Natural killer cell (primary cell): ENCODE data around the gene TMEM171. TPM values are rescaled to one million over a fixed set of nuclear protein-coding genes. Genes with fewer than 3 reads are reported as not detected.

Source experiments
- ATAC-seq, 3 donors: fragments of 150-1000 bp in 2 of 3; fragments of 200-7000 bp in 1 of 3; cut with Tn5 transposase; 1 replicate in 1 of 3; 2 replicates in 2 of 3; pipeline ENCODE4 v1.10.0; 2021; ENCODE audit warnings: mild to moderate bottlenecking in 2 of 3, moderate library complexity in 2 of 3
- DNase-seq, 2 donors: peaks; one replicate each; pipeline versions ENCODE4 v3.0.0 to v3.0.0-alpha.2; 2013 to 2021; ENCODE audit warnings: mixed read lengths in 1 of 2
- H3K27ac ChIP-seq: one replicate; pipeline ENCODE4 v1.5.1; 2013; ENCODE audit warnings: mild to moderate bottlenecking, low read length
- H3K27me3 ChIP-seq: one replicate; pipeline ENCODE4 v1.6.1; 2013; ENCODE audit warnings: low read length; ENCODE audit not compliant: control insufficient read depth, insufficient read depth
- H3K36me3 ChIP-seq: one replicate; pipeline ENCODE4 v1.6.1; 2013; ENCODE audit warnings: low read length; ENCODE audit not compliant: control insufficient read depth, insufficient read depth
- H3K4me1 ChIP-seq: one replicate; pipeline ENCODE4 v1.6.1; 2013; ENCODE audit warnings: low read length; ENCODE audit not compliant: control insufficient read depth, insufficient read depth
- H3K4me3 ChIP-seq: one replicate; pipeline ENCODE4 v1.5.1; 2013; ENCODE audit warnings: low read length
- H3K9me3 ChIP-seq: one replicate; pipeline ENCODE4 v1.6.1; 2013; ENCODE audit warnings: low read length; ENCODE audit not compliant: control insufficient read depth, insufficient read depth
- H3K27ac Mint-ChIP-seq, 2 donors: one replicate each; pipeline ENCODE4 v1.8.0; 2022; ENCODE audit warnings: mild to moderate bottlenecking in 2 of 2, mixed read lengths in 2 of 2, moderate library complexity in 1 of 2
- H3K27me3 Mint-ChIP-seq, 2 donors: one replicate each; pipeline ENCODE4 v1.8.0; 2022; ENCODE audit warnings: low read depth in 2 of 2, mixed read lengths in 2 of 2
- H3K36me3 Mint-ChIP-seq: one replicate; pipeline ENCODE4 v1.8.0; 2022; ENCODE audit warnings: mixed read lengths
- H3K4me1 Mint-ChIP-seq, 2 donors: one replicate each; pipeline ENCODE4 v1.8.0; 2022; ENCODE audit warnings: mixed read lengths in 2 of 2
- H3K4me3 Mint-ChIP-seq: one replicate; pipeline ENCODE4 v1.8.0; 2022; ENCODE audit warnings: mild to moderate bottlenecking, moderate library complexity, mixed read lengths
- H3K9me3 Mint-ChIP-seq, 2 donors: one replicate each; pipeline ENCODE4 v1.8.0; 2022; ENCODE audit warnings: mixed read lengths in 2 of 2
- CTCF ChIP-seq: fragments of 200-600 bp; IDR thresholded peaks from one replicate; pipeline ENCODE4 v1.8.0; 2022; ENCODE audit warnings: antibody characterized with exemption
- WGBS: methylation state at CpG from one replicate; pipeline ENCODE4 v1.1.7; 2013; ENCODE audit warnings: missing lambda C conversion rate; ENCODE audit not compliant: insufficient coverage; 5-methylcytosine and 5-hydroxymethylcytosine counted together
- intact Hi-C: fragments of 100-400 bp; cut with micrococcal nuclease; formaldehyde crosslinking; loops from one replicate; pipeline ENCODE4 v1.14.2; 2022
- total RNA-seq, 4 donors: library from RNA; stranded (reverse); fragments of 120-200 nt in 1 of 4; gene quantifications; one replicate each; pipeline versions ENCODE4 v1.2.3 to v1.2.4, GENCODE V29; 2013 to 2022

The TMEM171 gene
- total RNA-seq, 3 donors from 2014 or later (not counting 1 experiment from before 2014, with no cell fraction given) = 0.42 to 2.1 (median 0.88) TPM

GRCh38 chr5:73160239-73160671 lies 39.9 kb downstream of the TMEM171 start:
- H3K4me1 ChIP-seq = peaks cover 17% of the 10 kb centered on the region
- peaks cover 22 to 24% of the 10 kb centered on the region in 2 donors for H3K4me1 Mint-ChIP-seq
- no peak overlapping the region for H3K4me3 ChIP-seq
- no peaks in the 10 kb centered on the region for H3K9me3 ChIP-seq
- H3K27me3 Mint-ChIP-seq = peaks cover 24 to 32% of the 10 kb centered on the region in 2 donors
- ATAC-seq (peak; percentile 42 to 72 (median 52)), DNase-seq (peak in 1 of 2 donors; percentile 73)
- no peaks in the 10 kb centered on the region for H3K36me3 ChIP-seq
- WGBS = 0% methylated on average over 3 of the region's 4 CpGs
- intact Hi-C loops = no loop called here
- peaks cover 43% of the 10 kb centered on the region for H3K27me3 ChIP-seq
- H3K27ac Mint-ChIP-seq = peak overlapping the region in 1 of 2 donors; percentile 60
- no peaks in the 10 kb centered on the region for H3K36me3 Mint-ChIP-seq
- TF ChIP-seq CTCF = no peak
- peak overlapping the region; percentile 61 for H3K4me3 Mint-ChIP-seq
- H3K9me3 Mint-ChIP-seq = no peaks in the 10 kb centered on the region
- no peak overlapping the region for H3K27ac ChIP-seq

GRCh38 chr5:73170522-73170921 lies 50.1 kb downstream of the TMEM171 start:
- Histone ChIP-seq H3K36me3 (no peaks in the 10 kb centered on the region), H3K27me3 (peaks cover 4% of the 10 kb centered on the region), H3K4me1 (no peaks in the 10 kb centered on the region), H3K4me3 (no peak overlapping the region), H3K9me3 (no peaks in the 10 kb centered on the region), H3K27ac (no peak overlapping the region)
- H3K36me3 Mint-ChIP-seq = no peaks in the 10 kb centered on the region
- DNase-seq (peak in 1 of 2 donors; percentile 48), ATAC-seq (peak in 2 of 3 donors; percentile 54 to 65)
- intact Hi-C loops = no loop called here
- H3K4me1 Mint-ChIP-seq = peaks cover 4 to 6% of the 10 kb centered on the region in 2 donors
- no peak overlapping the region for H3K27ac Mint-ChIP-seq
- TF ChIP-seq CTCF = peak; percentile 43
- H3K27me3 Mint-ChIP-seq = peaks cover 14 to 57% of the 10 kb centered on the region in 2 donors
- H3K9me3 Mint-ChIP-seq = no peaks in the 10 kb centered on the region
- H3K4me3 Mint-ChIP-seq = no peak overlapping the region

- Histone ChIP-seq H3K4me3 (no peak overlapping the region), H3K27me3 (peaks cover 4% of the 10 kb centered on the region), H3K27ac (no peak overlapping the region), H3K4me1 (no peaks in the 10 kb centered on the region), H3K36me3 (no peaks in the 10 kb centered on the region), H3K9me3 (no peaks in the 10 kb centered on the region)
- no peak for DNase-seq
- intact Hi-C loops = no loop called here
- Mint-ChIP-seq H3K9me3 (no peaks in the 10 kb centered on the region), H3K27ac (no peak overlapping the region), H3K4me1 (peaks cover 4 to 6% of the 10 kb centered on the region in 2 donors), H3K36me3 (no peaks in the 10 kb centered on the region), H3K4me3 (no peak overlapping the region), H3K27me3 (peaks cover 17 to 50% of the 10 kb centered on the region in 2 donors)
- TF ChIP-seq CTCF = no peak
- ATAC-seq = no peak
Observed at GRCh38 chr5:73171495-73171894, 51.1 kb downstream of the TMEM171 start.

GRCh38 chr5:73172951-73173350 lies 52.6 kb downstream of the TMEM171 start, which contains the start of gene TMEM174:
Gene TMEM174, plus strand, starts transcription at chr5:73173193. Its CDS starts 51 bp downstream, at chr5:73173244.
- ATAC-seq (no peak), DNase-seq (no peak)
- WGBS = 91% methylated on average over 5 of the region's 5 CpGs
- H3K27ac Mint-ChIP-seq = no peak within 1 kb of the TSS
- Histone ChIP-seq H3K9me3 (no peaks in the 10 kb centered on the region), H3K4me1 (no peaks in the 10 kb centered on the region), H3K27ac (no peak within 1 kb of the TSS), H3K27me3 (peaks cover 8% of the 10 kb centered on the region), H3K36me3 (no peaks in the 10 kb centered on the region), H3K4me3 (no peak within 1 kb of the TSS)
- intact Hi-C loops = no loop called here
- H3K27me3 Mint-ChIP-seq = peaks cover 19 to 53% of the 10 kb centered on the region in 2 donors
- no peaks in the 10 kb centered on the region for H3K36me3 Mint-ChIP-seq
- no peak for TF ChIP-seq CTCF
- H3K9me3 Mint-ChIP-seq = no peaks in the 10 kb centered on the region
- H3K4me1 Mint-ChIP-seq = peaks cover 4 to 6% of the 10 kb centered on the region in 2 donors
- H3K4me3 Mint-ChIP-seq = no peak within 1 kb of the TSS
